HG02938 (cell line): Measurements from ENCODE around the gene SNX18.

Experiments
- ATAC-seq: cut with Tn5 transposase; IDR thresholded peaks from one replicate; pipeline ENCODE4 v1.9.1; 2021; ENCODE audit warnings: mild to moderate bottlenecking, moderate library complexity; ENCODE audit not compliant: unreplicated experiment

The SNX18 gene

GRCh38 chr5:54579591-54580295 lies 62.2 kb downstream of the SNX18 start:
- no peak for ATAC-seq

GRCh38 chr5:54580997-54581811 lies 63.6 kb downstream of the SNX18 start:
- ATAC-seq, result no peak

- no peak for ATAC-seq
Measured at GRCh38 chr5:54581831-54582548, 64.4 kb downstream of the SNX18 start.

GRCh38 chr5:54586336-54586735 lies 68.8 kb downstream of the SNX18 start:
- ATAC-seq, result no peak

GRCh38 chr5:54589786-54590185 lies 72.2 kb downstream of the SNX18 start:
- ATAC-seq, result no peak

GRCh38 chr5:54590824-54591223 lies 73.3 kb downstream of the SNX18 start:
- ATAC-seq, result no peak

- no peak for ATAC-seq
Measured at GRCh38 chr5:54593779-54594178, 76.2 kb downstream of the SNX18 start.

GRCh38 chr5:54594181-54594580 lies 76.6 kb downstream of the SNX18 start:
- ATAC-seq, result no peak

- no peak for ATAC-seq
Measured at GRCh38 chr5:54595721-54596120, 78.2 kb downstream of the SNX18 start.
